Endothelial cell of hepatic sinusoid (primary cell): ENCODE measurements around the gene ANKRA2.

Experiments
- in situ Hi-C: cut with HindIII; loops from 2 replicates; pipeline ENCODE4 v1.10.0; 2017; ENCODE audit warnings: low sequenced_read_pairs

Gene ANKRA2, protein sequence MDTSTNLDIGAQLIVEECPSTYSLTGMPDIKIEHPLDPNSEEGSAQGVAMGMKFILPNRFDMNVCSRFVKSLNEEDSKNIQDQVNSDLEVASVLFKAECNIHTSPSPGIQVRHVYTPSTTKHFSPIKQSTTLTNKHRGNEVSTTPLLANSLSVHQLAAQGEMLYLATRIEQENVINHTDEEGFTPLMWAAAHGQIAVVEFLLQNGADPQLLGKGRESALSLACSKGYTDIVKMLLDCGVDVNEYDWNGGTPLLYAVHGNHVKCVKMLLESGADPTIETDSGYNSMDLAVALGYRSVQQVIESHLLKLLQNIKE

GRCh38 chr5:73565139-73565968 is at the start of gene ANKRA2, which contains the start of gene UTP15:
Gene ANKRA2 (minus strand): TSS chr5:73565639. CDS start chr5:73562881, 2,758 bp downstream.
Gene UTP15 (plus strand): TSS chr5:73565743. CDS start chr5:73567345, 1,602 bp downstream.
- in situ Hi-C loops: no loop called here

DNA sequence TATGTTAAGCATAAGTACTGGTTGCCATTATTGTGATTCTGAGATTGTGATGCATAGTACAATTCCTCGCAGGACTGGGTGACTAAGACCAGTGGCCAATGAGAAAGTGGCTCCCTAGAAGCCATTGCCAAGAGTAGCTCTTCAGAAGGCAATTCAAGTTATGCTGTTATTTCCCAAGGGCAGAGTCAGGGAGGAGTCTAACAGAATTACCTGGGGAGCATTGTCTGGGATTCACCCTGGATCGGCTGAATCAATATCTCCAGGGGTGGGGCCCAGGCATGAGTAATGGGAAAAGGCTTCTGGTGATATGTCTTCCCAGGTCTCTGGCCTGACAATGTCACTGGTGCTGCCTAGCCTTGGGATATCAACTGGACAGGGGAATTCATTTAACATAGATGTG is 49.6 kb upstream of the ANKRA2 start:
- in situ Hi-C loops: no loop called here

DNA sequence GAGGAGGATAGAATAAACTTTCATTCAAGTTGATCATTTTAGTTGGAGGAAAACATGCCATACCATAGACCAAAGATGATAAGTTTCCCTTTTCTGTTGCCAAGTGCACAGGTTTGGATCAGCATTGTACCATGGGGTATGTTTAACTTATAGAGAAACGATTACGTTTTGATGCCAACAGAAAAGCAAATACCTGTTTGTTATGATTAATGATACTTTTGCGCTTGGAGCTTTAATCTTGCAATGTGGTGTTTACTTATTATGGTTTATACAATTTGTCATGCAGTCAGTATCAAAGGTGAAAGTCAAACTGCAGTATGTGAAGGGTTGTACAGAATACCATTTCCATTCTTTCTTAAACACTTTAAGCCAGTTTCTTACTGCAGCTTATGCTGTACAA is 47.4 kb upstream of the ANKRA2 start:
- in situ Hi-C loops: no loop called here

DNA sequence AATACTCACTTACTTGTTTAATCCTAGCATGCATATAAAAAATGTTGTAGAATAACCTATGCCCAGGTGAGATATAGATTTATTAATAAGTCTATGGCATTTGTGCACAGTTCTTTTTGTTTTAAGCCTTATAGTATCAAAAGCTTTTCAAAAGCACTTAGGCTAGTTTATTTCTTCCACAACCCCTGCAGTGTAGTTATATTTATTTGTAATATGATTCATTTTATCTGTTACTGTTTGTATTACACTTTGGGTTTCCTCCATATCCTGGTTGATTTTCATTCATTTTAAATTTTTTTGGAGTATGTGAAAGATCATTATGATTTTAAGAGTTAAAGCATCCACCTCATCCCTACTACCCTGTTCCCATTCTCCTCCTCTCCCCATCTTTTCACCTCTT is 41.8 kb upstream of the ANKRA2 start:
- in situ Hi-C loops: no loop called here

DNA sequence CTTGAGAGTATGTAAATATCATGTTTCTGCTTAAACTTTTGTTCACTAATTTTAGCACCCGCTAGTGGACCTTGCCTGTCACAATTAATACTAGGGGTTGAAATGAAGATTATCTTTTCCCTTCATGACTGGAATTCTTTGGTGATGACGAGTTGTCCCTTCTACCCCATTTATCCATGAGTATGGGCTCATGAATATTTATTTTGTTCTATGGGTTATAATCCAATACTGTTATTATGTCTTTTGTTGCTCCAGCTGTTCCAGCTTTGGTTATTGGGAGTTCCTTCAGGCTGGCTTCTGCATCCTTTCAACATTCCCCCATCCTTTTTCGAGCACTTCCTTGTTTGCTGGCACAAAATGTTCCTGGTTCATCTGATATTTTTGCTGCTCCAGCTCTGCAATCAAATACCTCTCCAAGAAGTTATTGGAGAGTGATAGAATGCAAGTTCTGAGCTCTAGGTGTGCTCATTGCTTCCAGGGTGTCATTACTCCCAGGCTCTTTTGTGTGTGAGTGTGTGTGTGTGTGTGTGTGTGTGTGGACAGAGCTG is 40.8 kb upstream of the ANKRA2 start:
- in situ Hi-C loops: no loop called here

DNA sequence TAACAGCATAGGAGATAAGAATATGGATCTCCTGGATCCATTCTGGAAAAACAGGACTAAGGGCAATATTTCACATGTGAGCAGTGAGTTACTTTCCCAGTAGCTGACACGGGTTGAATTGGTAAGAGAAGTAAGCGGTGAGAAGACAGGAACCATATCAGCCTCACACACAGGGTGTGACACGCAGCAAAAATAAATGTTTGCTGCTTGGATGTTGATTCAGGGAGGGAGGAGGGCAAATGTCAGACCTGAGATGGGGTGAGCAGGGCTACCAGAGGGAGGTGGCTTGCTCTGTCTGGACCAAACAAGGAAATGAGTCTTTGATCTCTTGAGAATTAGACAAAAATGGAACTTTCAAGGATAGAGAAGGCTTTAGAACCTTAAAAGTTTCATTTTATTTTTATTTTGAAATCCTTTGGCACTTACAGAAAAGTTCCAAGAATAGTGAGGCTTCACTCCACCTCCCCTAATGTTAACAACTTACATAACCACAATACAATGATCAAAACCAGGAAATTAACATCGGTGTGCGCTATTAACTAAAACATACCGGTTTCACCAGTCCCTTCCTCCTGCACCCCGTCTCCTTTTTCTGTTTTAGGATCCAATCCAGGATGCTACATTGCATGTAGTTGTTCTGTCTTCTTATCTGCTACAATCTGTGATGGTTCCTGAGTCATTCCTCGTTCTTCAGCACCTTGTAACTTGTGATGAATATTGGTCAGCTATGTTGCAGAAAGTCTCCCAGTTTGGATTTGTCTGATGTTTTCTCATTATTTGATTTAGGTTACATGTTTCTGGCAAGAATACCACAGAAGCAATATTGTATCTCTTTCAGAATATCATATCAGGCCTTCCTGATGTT is 40.0 kb upstream of the ANKRA2 start:
- in situ Hi-C loops: no loop called here

- in situ Hi-C loops: no loop called here
Observed at GRCh38 chr5:73603998-73604397, 38.6 kb upstream of the ANKRA2 start.

DNA sequence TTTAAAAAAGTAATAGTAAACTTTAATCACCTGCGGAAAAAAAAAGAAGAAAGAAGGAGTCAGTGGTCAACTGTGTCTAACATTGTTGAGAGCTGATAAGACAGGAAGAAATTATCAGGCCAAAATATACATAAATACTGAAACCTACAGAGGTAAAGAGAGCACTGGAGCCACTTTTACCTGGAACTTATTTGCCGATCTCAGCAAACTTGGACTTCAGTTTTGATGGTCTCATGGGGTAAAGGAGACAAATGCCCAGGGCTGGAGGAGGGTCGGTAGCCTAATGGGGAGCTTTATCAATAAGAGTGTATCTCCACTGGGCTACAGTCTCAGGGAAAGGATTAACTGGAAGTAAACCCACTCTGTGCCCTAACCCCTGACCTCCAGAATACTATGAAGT is 33.9 kb upstream of the ANKRA2 start:
- in situ Hi-C loops: no loop called here

DNA sequence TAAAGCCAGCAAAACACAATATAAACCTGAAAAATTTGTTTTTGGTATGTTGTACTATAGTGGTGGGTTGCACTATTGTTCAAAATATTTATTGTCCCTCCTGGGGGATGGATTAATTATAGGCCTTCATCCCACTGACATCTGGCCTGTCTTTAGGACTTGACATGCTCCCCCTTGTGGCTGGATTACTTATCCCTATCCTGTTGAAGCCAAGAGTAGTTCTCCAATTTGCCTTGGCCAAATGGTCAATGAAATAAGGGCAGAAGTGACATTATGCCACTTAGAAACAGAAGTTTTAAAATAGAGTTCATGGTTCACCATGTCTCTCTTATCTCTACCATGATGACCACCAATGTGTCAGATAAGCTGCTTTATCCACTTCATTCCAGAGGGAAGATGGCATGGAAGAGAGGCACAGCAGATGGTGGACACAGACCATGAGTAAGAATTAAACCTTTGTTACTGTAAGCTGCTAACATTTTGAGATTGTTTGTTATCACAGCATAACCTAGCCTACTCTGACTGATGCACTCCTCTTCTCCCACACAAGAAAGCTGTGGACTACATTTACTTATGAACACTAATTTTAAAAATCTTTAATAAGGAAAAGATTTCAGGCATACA is 31.4 kb upstream of the ANKRA2 start:
- in situ Hi-C loops: no loop called here

- in situ Hi-C loops: loop anchor here (5.0 kb wide), 1 partner anchor 190 kb away; no protein-coding TSS in a partner anchor
Observed at GRCh38 chr5:73592551-73592950, 27.1 kb upstream of the ANKRA2 start.

- in situ Hi-C loops: loop anchor here (5.0 kb wide), 1 partner anchor 190 kb away; no protein-coding TSS in a partner anchor
Observed at GRCh38 chr5:73591698-73592501, 26.5 kb upstream of the ANKRA2 start.

DNA sequence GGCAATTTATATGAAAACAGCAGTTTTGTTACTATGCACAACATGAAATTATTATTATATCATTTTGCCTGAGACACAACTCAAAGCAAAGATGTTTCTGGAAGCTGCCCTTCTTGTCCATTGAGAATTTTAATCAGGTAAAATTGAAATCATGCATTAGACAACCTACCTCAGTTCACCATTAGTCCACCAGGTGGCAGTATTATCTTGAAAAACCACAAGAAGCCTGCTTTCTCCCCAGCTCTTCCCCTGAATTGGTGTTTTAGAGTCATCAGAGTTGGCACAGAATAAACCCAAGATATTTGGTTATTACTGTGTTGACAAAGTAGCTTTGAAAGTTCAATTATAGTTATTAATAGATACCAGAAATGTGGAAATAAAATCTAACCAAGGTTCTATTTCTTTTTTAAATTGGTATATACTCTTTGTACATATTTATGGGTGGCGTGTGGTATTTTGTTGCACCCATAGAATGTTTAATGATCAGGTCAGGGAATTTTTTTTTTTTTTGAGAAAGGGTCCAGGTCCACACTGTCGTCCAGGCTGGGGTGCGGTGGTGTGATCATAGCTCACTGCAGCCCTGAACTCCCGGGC is 25.8 kb upstream of the ANKRA2 start:
- in situ Hi-C loops: loop anchor here (5.0 kb wide), 1 partner anchor 191 kb away; no protein-coding TSS in a partner anchor

DNA sequence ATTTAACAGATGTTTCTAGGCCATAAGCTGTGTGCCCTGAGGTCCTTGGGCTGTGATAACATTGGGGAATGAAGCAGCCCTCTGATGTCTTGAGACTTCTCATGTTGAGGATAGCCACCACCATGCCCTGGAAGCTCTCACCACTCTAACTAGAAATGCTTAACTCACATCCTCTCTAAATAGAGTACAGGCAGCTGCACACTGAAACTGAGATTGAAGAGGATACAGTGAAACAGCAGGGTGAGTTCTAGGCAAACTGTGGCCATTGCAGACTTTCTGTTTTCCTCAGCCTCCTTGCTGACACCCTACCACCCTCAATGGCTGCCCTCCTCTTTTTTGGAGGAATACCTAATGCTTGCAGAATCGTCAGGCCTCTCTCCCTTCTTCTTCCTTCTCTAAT is 22.5 kb upstream of the ANKRA2 start:
- in situ Hi-C loops: no loop called here

- in situ Hi-C loops: no loop called here
Observed at GRCh38 chr5:73582285-73583145, 17.1 kb upstream of the ANKRA2 start.

GRCh38 chr5:73565969-73566547 is 619 bp upstream of the ANKRA2 start:
- in situ Hi-C loops: no loop called here

DNA sequence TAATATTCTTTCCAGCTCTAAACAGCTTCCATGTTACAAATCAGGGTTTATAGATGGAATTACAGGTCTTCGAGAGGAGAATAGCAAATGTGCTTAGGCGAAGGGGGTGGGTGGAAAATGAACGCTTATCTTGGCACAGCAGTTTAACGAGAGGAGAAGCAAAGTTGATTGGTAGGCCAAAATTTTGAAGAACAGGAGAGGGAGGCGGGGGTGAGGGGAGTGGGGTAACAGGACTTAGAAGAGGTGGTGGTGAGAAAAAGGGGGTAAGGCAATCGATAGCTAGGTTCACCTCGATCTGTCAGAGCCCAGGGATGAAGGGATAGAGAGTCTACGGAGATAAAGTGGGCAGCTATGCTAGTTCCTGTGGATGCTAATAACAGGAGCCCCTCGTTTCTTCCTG is 764 bp downstream of the ANKRA2 start:
- in situ Hi-C loops: no loop called here

GRCh38 chr5:73564018-73564417 is 1.4 kb downstream of the ANKRA2 start:
- in situ Hi-C loops: no loop called here

GRCh38 chr5:73558950-73559349 is 6.5 kb downstream of the ANKRA2 start:
- in situ Hi-C loops: no loop called here
